Measurements from ENCODE around the gene FIG4.
"Not testable (repeated sequence)": the region's sequence is repeated elsewhere in the genome, so short reads cannot be mapped to it uniquely, and the experiment has no call there.

The FIG4 gene

GRCh38 chr6:109800771-109801170, 109.7 kb downstream of the FIG4 start:
- DNase-seq, result no peak

GRCh38 chr6:109801794-109802193, 110.7 kb downstream of the FIG4 start:
- no peak for DNase-seq

DNA sequence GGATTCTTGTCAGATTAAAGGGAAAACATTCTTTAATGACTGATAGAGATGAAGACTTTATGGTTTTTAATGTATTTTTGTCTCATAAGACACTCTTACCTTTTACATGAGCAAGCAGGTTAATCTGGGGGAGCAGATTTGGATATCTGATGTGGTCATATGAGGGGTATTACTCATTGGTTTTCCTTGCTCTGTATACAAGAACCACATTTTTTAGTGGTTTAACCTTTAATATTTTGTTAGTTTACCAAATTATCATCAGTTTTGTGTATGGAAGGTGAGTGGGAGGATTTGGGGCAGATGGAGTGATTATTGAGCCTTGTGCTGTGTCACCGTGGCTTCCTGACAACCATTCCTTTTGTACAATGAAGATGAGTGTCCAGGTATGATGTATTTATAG, 112.9 kb downstream of the FIG4 start:
- DNase-seq, result no peak

DNA sequence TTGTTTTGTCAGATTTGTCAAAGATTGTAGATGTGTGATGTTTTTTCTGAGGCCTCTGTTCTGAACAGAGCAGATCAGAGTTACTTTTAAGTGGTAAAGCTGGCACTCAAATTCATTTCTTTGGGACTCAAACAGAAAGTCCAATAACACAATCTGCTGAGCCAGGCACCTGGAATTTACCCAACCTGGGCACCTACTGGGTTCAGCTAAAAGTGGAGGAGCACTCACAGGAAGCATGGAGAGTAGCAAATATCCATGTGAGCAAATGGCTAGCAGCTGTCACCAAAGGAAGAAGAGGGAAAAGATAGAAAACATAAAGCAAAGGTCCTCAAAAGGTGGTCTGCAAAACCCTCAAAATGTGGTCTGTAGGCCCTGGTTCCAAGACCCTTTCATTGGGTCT, 116.8 kb downstream of the FIG4 start:
- DNase-seq, result no peak

DNA sequence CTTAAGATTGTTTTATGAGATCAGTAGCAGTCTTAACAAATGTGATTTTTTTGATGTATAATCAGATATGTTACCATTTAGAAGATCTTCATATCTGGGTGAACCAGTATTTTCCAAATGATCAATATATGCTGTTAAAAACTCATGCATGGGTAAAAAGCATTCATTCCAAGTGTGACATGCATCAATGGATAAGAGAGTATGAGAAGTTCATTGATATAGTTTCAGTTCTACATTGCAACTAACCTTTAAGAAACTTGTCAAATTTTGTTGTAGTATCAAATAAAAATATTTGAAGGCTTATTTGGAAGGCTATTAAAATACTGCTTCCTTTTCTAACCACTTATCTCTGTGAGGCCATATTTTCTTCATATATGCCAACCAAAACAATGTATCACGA, 117.7 kb downstream of the FIG4 start:
- no peak for DNase-seq

DNA sequence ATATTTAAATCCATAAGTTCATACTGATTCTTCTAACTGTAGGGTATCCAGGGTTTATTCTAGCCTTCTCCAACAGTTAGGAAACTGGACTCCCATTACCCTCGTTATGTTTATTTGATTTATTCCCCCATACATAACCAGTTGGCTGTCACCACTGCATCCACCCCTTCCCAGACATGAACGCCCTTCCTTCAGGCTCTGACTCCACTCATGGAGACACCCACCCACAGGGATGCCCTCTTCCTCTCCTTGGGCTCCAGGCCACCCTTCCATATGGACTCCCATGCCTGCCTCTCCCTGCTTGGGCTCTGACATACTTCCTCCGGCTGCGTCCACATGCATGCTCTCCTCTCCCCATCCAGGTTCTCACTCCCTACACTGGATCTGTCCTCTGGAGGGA, 124.0 kb downstream of the FIG4 start:
- no peak for DNase-seq

DNA sequence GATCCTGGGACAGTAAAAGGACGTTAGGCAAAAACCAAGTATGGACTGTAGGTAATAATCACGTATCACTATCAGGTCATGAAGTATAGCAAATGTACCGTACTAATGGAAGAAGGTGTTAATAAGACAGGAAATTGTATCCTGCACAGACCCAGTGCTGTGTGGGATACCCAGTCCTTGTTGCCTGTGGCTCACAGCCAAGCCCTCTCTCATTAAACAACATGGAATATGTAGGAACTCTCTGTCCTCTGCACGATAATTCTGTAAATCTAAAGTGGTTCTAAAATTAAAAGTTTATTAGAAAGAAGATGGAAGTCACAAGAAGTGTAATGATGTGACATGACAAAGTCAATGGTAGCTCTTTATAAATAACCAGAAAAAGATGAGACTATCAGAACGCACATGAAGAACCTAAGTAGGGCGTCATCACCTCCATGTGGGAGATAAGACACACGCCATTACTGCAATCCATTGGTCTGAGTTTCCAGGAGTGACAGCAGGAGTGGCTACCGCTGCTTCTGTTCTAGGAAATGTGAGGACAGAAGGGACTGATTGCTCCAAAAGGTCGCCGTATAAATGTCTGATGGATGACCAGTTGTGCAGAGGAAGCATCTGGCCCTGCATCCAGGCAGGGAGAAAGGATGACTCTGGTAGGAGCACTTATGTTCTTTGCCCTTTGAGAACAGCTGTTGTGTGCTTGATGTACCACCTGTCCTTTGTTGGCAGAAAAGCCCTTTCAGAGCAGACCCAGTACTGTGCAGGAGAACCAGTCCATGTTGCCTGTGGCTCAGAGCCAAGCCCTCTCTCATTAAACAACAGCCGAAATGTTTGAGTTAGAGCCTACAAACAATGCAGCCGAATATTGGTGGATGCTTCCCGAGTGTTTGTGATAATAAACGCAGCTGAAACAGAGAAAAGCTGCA, 125.6 kb downstream of the FIG4 start:
- no peak for DNase-seq

DNA sequence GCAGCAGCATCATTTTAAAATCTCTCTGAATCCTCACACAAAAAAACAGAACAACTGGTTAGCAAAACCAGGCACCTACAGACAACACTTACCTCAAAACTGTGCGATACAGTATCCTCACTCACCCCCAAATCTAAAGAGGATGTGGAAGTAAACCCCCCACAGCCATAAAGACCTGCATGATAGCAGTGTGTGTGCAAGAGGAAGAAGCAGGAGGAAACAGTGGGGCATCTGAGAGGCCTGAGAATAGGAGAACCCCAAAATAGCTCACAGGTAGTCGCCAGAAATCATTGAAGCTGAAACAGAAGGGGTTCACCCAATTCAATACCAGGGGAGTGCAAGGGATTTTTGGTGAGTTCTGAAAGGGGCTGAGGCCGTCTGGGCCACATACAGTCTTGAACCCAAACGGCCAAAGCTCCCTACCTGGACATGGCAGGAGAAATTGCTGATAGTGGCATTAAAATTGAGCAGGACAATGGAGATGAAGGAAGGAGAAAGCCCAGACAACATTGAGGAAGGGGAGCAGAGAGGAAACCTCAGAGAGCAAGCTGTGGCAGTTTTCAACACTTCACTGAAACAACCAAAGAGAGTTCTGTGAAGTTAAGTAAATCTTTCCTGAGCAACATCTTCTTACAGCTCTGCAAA, 129.7 kb downstream of the FIG4 start:
- DNase-seq, result no peak

DNA sequence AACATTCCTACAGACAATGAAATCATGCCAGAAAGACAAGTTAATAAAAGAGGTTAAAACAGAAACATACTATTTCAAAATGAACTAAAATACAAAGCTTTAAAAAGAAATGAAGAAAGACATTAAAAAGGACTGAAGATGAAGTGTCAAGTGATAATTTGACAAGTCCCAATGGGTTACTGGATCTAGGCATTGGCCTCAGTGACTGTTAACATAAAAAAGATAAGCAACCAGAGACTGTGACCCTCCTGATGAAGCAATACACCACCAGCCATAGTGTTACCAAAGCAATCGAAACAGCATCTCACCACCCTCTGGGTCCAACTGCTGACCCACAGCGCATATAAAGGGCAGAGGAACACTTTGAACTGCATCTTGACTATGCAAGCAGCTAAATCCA, 130.3 kb downstream of the FIG4 start:
- DNase-seq, result no peak

DNA sequence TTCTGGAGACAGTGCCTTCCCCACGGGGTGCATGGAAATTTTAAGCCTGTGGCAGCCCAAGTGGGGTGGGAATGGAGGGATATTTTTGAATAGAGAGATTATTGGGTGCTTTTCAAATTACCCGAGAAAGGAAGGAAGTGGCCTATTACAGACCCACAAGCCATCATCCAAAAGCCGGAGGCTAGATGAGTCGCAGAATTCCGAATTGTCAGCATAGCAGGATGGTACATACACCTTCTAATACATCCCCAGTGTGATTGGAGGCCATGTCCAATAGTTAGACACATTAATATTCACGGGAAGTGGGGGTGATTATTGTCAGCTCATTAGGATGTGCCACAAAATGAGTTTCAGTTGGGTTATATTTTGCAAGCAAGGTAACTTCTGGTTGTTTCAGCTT, 133.0 kb downstream of the FIG4 start:
- no peak for DNase-seq

DNA sequence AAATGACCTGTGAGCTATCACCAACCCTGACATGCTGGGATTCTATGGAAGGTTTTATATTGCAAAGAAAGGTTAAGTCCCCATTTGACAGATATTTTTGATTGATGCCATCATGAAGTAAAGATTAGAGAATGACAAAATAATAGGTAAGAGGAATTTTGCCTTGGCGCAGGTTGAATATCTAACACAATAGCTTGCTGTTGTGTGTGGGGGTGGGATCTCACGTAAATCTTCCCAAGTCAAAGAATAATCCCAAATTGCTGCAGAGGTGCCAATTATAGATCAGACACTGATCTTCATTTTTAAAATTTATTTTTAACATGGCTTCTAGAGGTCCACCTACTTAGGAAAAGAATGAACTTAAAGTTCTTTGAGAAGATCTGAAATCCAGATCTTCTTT, 135.5 kb downstream of the FIG4 start:
- no peak for DNase-seq

- DNase-seq, result not testable (repeated sequence)
Observed at GRCh38 chr6:109831352-109831751, 140.3 kb downstream of the FIG4 start.

DNA sequence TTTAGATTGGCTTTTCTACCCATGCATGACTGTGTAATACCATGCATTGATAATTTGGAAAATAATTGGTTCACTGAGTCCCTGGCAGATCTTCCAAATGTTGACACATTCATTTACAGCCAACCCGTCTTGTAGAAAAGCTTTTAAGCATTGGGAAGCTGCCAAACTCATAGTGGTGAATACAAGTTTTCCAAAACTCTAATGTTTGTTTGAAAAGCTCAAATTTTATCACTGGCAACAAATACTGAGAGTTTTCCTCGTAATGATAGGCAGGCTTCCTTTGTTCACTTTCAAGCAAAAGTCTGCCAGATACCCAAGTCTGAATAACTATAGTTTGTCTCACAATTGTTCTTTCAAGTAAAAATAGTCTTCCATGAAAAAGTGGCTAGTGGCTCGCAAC, 143.0 kb downstream of the FIG4 start:
- no peak for DNase-seq

- no peak for DNase-seq
Observed at GRCh38 chr6:109834595-109835437, 143.7 kb downstream of the FIG4 start.

DNA sequence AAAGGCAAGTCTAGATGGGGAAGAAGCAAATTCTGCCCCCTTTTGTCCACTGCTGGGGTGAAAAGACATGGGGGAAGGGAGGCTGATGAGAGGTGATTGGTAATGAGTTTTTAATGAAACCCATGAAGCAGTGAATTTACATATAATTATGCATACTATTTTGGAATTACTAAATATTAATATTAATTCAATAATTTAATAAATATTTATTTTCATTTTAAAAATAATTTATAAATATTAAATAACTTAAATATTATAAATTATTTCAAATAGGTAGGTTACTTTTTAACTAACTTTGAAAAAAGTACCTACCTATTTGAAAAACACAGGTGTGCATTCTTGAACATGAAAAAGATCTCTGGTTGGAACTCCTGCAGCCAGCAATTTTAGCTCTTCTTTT, 148.9 kb downstream of the FIG4 start:
- DNase-seq, result no peak

DNA sequence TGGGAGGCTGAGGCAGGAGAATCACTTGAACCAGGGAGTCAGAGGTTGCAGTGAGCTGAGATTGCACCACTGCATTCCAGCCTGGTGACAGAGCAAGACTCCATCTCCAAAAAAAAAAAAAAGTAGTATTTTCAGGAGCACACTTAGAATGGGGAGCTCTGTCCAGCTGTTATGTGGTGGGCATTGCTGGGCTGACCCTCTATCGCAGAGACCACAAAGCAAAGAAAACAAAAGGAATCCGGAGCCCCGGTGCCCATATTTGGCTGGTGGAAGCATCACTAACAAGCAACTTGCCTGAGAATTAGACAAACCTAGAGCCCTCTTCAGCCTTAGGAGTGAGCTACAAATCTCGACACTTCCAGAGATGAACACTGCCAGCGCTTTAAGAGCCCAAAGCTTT, 149.7 kb downstream of the FIG4 start:
- no peak for DNase-seq

- no peak for DNase-seq
Observed at GRCh38 chr6:109841869-109842268, 150.8 kb downstream of the FIG4 start.

DNA sequence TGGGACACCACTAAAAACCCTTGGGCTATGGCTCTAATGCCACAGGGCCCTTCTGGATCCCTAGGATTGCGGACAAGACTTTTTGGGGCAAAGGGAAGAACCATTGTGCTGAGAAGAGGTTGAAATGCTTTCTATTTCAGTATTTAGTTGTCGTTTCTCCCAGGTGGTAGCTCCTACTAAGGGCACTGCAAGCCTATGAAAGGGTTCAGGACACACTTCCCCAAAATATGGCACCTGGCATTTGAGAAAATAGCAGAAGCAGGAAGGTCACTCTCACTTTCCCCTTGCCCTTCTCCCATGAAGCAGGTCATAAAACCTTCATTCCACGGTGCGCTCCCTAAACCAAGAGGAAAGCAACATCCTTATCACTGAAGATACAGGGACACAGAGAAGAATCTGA, 161.6 kb downstream of the FIG4 start:
- no peak for DNase-seq

- no peak for DNase-seq
Observed at GRCh38 chr6:109853426-109853825, 162.3 kb downstream of the FIG4 start.

- DNase-seq, result no peak
Observed at GRCh38 chr6:109853951-109854350, 162.9 kb downstream of the FIG4 start.

GRCh38 chr6:109854541-109855308, 163.6 kb downstream of the FIG4 start:
- no peak for DNase-seq

DNA sequence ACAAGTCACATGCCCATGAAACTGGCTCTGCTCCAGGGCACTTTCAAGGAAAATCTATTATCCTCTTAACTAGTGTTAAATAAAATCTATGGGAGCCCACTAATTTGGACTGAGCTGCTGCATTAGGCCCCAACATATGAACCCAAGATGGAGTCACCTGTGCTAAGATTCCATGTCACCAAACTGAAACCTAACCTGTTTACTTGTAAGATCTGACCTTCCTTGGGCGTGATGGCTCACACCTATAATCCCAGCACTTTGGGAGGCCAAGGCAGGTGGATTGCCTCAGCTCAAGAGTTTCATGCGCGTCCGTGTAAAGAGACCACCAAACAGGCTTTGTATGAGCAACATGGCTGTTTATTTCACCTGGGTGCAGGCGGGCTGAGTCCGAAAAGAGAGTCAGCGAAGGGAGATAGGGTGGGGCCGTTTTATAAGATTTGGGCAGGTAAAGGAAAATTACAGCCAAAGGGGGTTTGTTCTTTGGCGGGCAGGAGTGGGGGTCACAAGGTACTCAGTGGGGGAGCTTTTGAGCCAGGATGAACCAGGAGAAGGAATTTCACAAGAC, 164.5 kb downstream of the FIG4 start:
- DNase-seq, result not testable (repeated sequence)

All from activated CD4-positive, alpha-beta T cell treated with anti-CD3 and anti-CD28 coated beads for 4 hours (primary cell).